NCI-H1694 treated with DMSO at 0.1 percent for 48 hours (cell line): ENCODE data around the gene SLC4A3.

Experiments
- DNase-seq: peaks from one replicate; lab custom pipeline; 2025; lab: John Stamatoyannopoulos, UW

The SLC4A3 gene

GRCh38 chr2:219627103-219628100 lies at the start of gene SLC4A3:
TSS of gene SLC4A3 (plus strand) at chr2:219627630. CDS start at chr2:219627993, 363 bp downstream.
- peak; percentile 24 for DNase-seq

- no peak for DNase-seq
Measured at GRCh38 chr2:219578811-219579613, 48.4 kb upstream of the SLC4A3 start.

GRCh38 chr2:219581346-219581745 lies 46.1 kb upstream of the SLC4A3 start:
- DNase-seq = no peak

GRCh38 chr2:219591091-219591490 lies 36.3 kb upstream of the SLC4A3 start:
- no peak for DNase-seq

GRCh38 chr2:219592736-219593135 lies 34.7 kb upstream of the SLC4A3 start:
- no peak for DNase-seq

GRCh38 chr2:219593154-219593553 lies 34.3 kb upstream of the SLC4A3 start:
- DNase-seq = no peak

- no peak for DNase-seq
Measured at GRCh38 chr2:219595256-219595655, 32.2 kb upstream of the SLC4A3 start.

GRCh38 chr2:219596954-219597551 lies 30.4 kb upstream of the SLC4A3 start:
- DNase-seq = peak; percentile 33

- peak; percentile 91 for DNase-seq
Measured at GRCh38 chr2:219597552-219598307, 29.7 kb upstream of the SLC4A3 start, which contains the start of gene STK11IP. TSS of gene STK11IP (plus strand) at chr2:219597857. CDS start at chr2:219598120, 263 bp downstream.

- DNase-seq = no peak
Measured at GRCh38 chr2:219598308-219599078, 28.9 kb upstream of the SLC4A3 start.

- no peak for DNase-seq
Measured at GRCh38 chr2:219603771-219604170, 23.7 kb upstream of the SLC4A3 start.

- no peak for DNase-seq
Measured at GRCh38 chr2:219605607-219605954, 21.8 kb upstream of the SLC4A3 start.

GRCh38 chr2:219607931-219608330 lies 19.5 kb upstream of the SLC4A3 start:
- no peak for DNase-seq

GRCh38 chr2:219608399-219608964 lies 18.9 kb upstream of the SLC4A3 start:
- no peak for DNase-seq

- no peak for DNase-seq
Measured at GRCh38 chr2:219609149-219609750, 18.2 kb upstream of the SLC4A3 start.

- DNase-seq = no peak
Measured at GRCh38 chr2:219611306-219611705, 16.1 kb upstream of the SLC4A3 start.

GRCh38 chr2:219611866-219612576 lies 15.4 kb upstream of the SLC4A3 start:
- no peak for DNase-seq

- no peak for DNase-seq
Measured at GRCh38 chr2:219612577-219613286, 14.7 kb upstream of the SLC4A3 start.
